Uterus (tissue), 2 donors: Measurements from ENCODE around the gene RNF144B.

Experiments used
- POLR2A ChIP-seq, 2 donors: fragments of 450-650 bp; IDR thresholded peaks; one replicate each; pipeline ENCODE4 v1.6.1; 2016; ENCODE audit warnings: antibody characterized with exemption in 2 of 2, mild to moderate bottlenecking in 1 of 2, moderate library complexity in 1 of 2
- TF ChIP-seq, protein P1 (sequence below), 4 experiments: fragments of 200-600 bp in 2 of 4; fragments of 450-650 bp in 2 of 4; sonication (generic) in 2 of 4; IDR thresholded peaks; one replicate each; pipeline ENCODE4 v1.5.1; 2016 to 2019; ENCODE audit warnings: antibody characterized with exemption in 4 of 4, mild to moderate bottlenecking in 2 of 4, moderate library complexity in 1 of 4

GRCh38 chr6:18503593-18504231, 116.6 kb downstream of the RNF144B start:
- TF ChIP-seq, protein P1, sequence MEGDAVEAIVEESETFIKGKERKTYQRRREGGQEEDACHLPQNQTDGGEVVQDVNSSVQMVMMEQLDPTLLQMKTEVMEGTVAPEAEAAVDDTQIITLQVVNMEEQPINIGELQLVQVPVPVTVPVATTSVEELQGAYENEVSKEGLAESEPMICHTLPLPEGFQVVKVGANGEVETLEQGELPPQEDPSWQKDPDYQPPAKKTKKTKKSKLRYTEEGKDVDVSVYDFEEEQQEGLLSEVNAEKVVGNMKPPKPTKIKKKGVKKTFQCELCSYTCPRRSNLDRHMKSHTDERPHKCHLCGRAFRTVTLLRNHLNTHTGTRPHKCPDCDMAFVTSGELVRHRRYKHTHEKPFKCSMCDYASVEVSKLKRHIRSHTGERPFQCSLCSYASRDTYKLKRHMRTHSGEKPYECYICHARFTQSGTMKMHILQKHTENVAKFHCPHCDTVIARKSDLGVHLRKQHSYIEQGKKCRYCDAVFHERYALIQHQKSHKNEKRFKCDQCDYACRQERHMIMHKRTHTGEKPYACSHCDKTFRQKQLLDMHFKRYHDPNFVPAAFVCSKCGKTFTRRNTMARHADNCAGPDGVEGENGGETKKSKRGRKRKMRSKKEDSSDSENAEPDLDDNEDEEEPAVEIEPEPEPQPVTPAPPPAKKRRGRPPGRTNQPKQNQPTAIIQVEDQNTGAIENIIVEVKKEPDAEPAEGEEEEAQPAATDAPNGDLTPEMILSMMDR (IDR thresholded peaks at IDR 0.05), result peak; percentile 85 to 93 (median 86)
- TF ChIP-seq POLR2A (IDR thresholded peaks at IDR 0.05), result no peak
